Neural cell (in vitro differentiated cells): ENCODE data around the gene STARD13. TPM values are rescaled to one million over a fixed set of nuclear protein-coding genes. Genes with fewer than 3 reads are reported as not detected.

Experiments
- H2AFZ ChIP-seq: fragments of 200-600, 300-800 bp; sonication (generic), shearing (Covaris generic); 2 replicates; pipeline ENCODE4 v1.6.0; 2014; ENCODE audit warnings: low read depth, mild to moderate bottlenecking, antibody characterized with exemption, low read length, moderate library complexity
- H3F3A ChIP-seq: fragments of 200-600 bp; shearing (Covaris generic); 2 replicates; pipeline ENCODE4 v1.6.1; 2016; ENCODE audit warnings: mild to moderate bottlenecking, moderate library complexity, mixed read lengths, antibody characterized with exemption, low read length; ENCODE audit not compliant: insufficient read depth, poor library complexity, severe bottlenecking
- H3K27ac ChIP-seq: fragments of 200-600, 300-800 bp; sonication (generic), shearing (Covaris generic); 2 replicates; pipeline ENCODE4 v1.5.1; 2014; ENCODE audit warnings: mild to moderate bottlenecking, low read length, moderate library complexity
- H3K27me3 ChIP-seq: fragments of 300-800, 200-600 bp; sonication (generic), shearing (Covaris generic); 2 replicates; pipeline ENCODE4 v1.6.0; 2014; ENCODE audit warnings: mild to moderate bottlenecking, low read depth, low read length, moderate library complexity; ENCODE audit not compliant: insufficient read depth
- H3K36me3 ChIP-seq: fragments of 300-800, 200-600 bp; sonication (generic), shearing (Covaris generic); 2 replicates; pipeline ENCODE4 v1.5.1; 2014; ENCODE audit warnings: mild to moderate bottlenecking, antibody characterized with exemption, low read length, moderate library complexity; ENCODE audit not compliant: insufficient read depth
- H3K4me2 ChIP-seq: fragments of 300-800, 200-600 bp; sonication (generic), shearing (Covaris generic); 2 replicates; pipeline ENCODE4 v1.6.0; 2014; ENCODE audit warnings: mild to moderate bottlenecking, low read length
- H3K4me3 ChIP-seq: fragments of 300-800, 200-600 bp; sonication (generic), shearing (Covaris generic); 2 replicates; pipeline ENCODE4 v1.5.1; 2014; ENCODE audit warnings: mild to moderate bottlenecking, low read length, moderate library complexity
- H3K79me2 ChIP-seq: fragments of 200-600 bp; shearing (Covaris generic); replicated peaks from 2 replicates; pipeline ENCODE4 v1.6.0; 2014; ENCODE audit warnings: mild to moderate bottlenecking, low read length, moderate library complexity; ENCODE audit not compliant: insufficient read depth
- H3K9ac ChIP-seq: fragments of 300-800, 200-600 bp; sonication (generic), shearing (Covaris generic); 2 replicates; pipeline ENCODE4 v1.6.1; 2016; ENCODE audit warnings: mild to moderate bottlenecking, low read length, mixed read lengths
- H3K9me2 ChIP-seq: fragments of 200-600 bp; shearing (Covaris generic); 2 replicates; pipeline ENCODE4 v1.6.1; 2016; ENCODE audit warnings: mild to moderate bottlenecking, low read length, mixed read lengths; ENCODE audit not compliant: insufficient read depth
- H3K9me3 ChIP-seq: fragments of 200-600, 300-800 bp; sonication (generic), shearing (Covaris generic); 2 replicates; pipeline ENCODE4 v1.6.1; 2016; ENCODE audit warnings: mild to moderate bottlenecking, mixed run types, low read length, moderate library complexity, mixed read lengths
- H4K20me1 ChIP-seq: fragments of 200-600 bp; shearing (Covaris generic); 2 replicates; pipeline ENCODE4 v1.6.1; 2016; ENCODE audit warnings: mild to moderate bottlenecking, mixed run types; ENCODE audit not compliant: insufficient read depth
- EP300 ChIP-seq: fragments of 450-650 bp; conservative IDR thresholded peaks from 2 replicates; pipeline ENCODE4 v1.6.1; 2014; ENCODE audit warnings: antibody characterized with exemption, mild to moderate bottlenecking, moderate library complexity; ENCODE audit not compliant: poor library complexity, severe bottlenecking
- EZH2 ChIP-seq: fragments of 200-600, 300-800 bp; shearing (Covaris generic), sonication (generic); IDR thresholded peaks from 2 replicates; pipeline ENCODE4 v1.6.1; 2014; ENCODE audit warnings: antibody characterized with exemption, low read length, borderline replicate concordance, mild to moderate bottlenecking; ENCODE audit not compliant: insufficient read depth, poor library complexity, severe bottlenecking
- MXI1 ChIP-seq: fragments of 450-650 bp; conservative IDR thresholded peaks from 2 replicates; pipeline ENCODE4 v1.6.1; 2014; ENCODE audit warnings: antibody characterized with exemption, mild to moderate bottlenecking; ENCODE audit not compliant: poor library complexity, severe bottlenecking
- POLR2AphosphoS5 ChIP-seq: IDR thresholded peaks from 2 replicates; pipeline ENCODE4 v1.6.1; 2012
- RAD21 ChIP-seq: fragments of 450-650 bp; conservative IDR thresholded peaks from 2 replicates; pipeline ENCODE4 v1.6.1; 2014; ENCODE audit warnings: antibody characterized with exemption, mild to moderate bottlenecking, moderate library complexity
- REST ChIP-seq: IDR thresholded peaks from 2 replicates; pipeline ENCODE4 v1.6.1; 2012; ENCODE audit warnings: borderline replicate concordance
- SMC3 ChIP-seq: fragments of 450-650 bp; conservative IDR thresholded peaks from 2 replicates; pipeline ENCODE4 v1.6.1; 2014; ENCODE audit warnings: antibody characterized with exemption, mild to moderate bottlenecking, moderate library complexity; ENCODE audit not compliant: poor library complexity
- TAF1 ChIP-seq: IDR thresholded peaks from 2 replicates; pipeline ENCODE4 v1.6.1; 2012; ENCODE audit warnings: low read depth
- polyA plus RNA-seq: library from polyadenylated mRNA; depleted of rRNA; stranded (reverse); fragments of >200 nt; gene quantifications from 2 replicates; pipeline ENCODE4 v1.2.3, GENCODE V29; 2014
- TF ChIP-seq, protein P1 (sequence below): fragments of 450-650 bp; IDR thresholded peaks from 2 replicates; pipeline ENCODE4 v1.5.1; 2014; ENCODE audit warnings: antibody characterized with exemption, mild to moderate bottlenecking, moderate library complexity; ENCODE audit not compliant: poor library complexity, severe bottlenecking

Gene STARD13
- polyA plus RNA-seq, 1 donor from 2014 or later: 0.05 TPM

DNA sequence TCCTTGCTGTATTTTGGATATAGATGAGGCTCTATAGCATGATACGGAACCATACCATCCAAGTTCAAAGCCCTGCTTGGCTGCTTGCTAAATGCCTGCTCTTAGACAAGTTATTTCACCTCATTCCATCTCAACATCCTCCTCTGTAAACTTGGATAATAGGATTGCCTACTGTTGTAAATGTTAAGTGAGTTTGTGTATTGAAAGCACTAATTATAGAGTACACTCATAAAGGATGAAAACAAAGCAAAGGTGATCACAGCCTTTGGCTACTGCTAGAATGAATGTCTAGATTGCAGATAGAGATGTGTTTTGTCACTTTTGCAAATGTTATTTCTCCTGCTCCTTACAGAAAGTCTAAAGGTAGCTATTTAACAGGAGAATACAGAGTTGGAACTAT lies 34.3 kb upstream of the STARD13 start:
- no peaks in the 10 kb centered on the region for H3K9me3 ChIP-seq
- H3K36me3 ChIP-seq: no peaks in the 10 kb centered on the region
- H3K79me2 ChIP-seq: no peaks in the 10 kb centered on the region
- H4K20me1 ChIP-seq: no peaks in the 10 kb centered on the region
- no peaks in the 10 kb centered on the region for H3K9me2 ChIP-seq
- no peaks in the 10 kb centered on the region for H3K27me3 ChIP-seq
- H3K27ac ChIP-seq: no peak overlapping the region
- H2AFZ ChIP-seq: no peak overlapping the region
- no peak for TF ChIP-seq REST
- TF ChIP-seq EZH2: no peak
- no peak for TF ChIP-seq SMC3
- no peak for TF ChIP-seq POLR2AphosphoS5
- no peak for TF ChIP-seq RAD21
- TF ChIP-seq TAF1: no peak
- TF ChIP-seq EP300: no peak
- TF ChIP-seq, protein P1, sequence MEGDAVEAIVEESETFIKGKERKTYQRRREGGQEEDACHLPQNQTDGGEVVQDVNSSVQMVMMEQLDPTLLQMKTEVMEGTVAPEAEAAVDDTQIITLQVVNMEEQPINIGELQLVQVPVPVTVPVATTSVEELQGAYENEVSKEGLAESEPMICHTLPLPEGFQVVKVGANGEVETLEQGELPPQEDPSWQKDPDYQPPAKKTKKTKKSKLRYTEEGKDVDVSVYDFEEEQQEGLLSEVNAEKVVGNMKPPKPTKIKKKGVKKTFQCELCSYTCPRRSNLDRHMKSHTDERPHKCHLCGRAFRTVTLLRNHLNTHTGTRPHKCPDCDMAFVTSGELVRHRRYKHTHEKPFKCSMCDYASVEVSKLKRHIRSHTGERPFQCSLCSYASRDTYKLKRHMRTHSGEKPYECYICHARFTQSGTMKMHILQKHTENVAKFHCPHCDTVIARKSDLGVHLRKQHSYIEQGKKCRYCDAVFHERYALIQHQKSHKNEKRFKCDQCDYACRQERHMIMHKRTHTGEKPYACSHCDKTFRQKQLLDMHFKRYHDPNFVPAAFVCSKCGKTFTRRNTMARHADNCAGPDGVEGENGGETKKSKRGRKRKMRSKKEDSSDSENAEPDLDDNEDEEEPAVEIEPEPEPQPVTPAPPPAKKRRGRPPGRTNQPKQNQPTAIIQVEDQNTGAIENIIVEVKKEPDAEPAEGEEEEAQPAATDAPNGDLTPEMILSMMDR: no peak
- TF ChIP-seq MXI1: no peak
- no peak overlapping the region for H3K9ac ChIP-seq
- no peak overlapping the region for H3K4me3 ChIP-seq
- no peaks in the 10 kb centered on the region for H3F3A ChIP-seq
- no peak overlapping the region for H3K4me2 ChIP-seq

- Histone ChIP-seq H3K27me3 (no peaks in the 10 kb centered on the region), H4K20me1 (no peaks in the 10 kb centered on the region), H3K4me2 (no peak overlapping the region), H2AFZ (no peak overlapping the region), H3K9me2 (no peaks in the 10 kb centered on the region), H3F3A (no peaks in the 10 kb centered on the region), H3K79me2 (no peaks in the 10 kb centered on the region), H3K9ac (no peak overlapping the region), H3K27ac (no peak overlapping the region), H3K9me3 (no peaks in the 10 kb centered on the region), H3K36me3 (no peaks in the 10 kb centered on the region), H3K4me3 (no peak overlapping the region)
- TF ChIP-seq TAF1 (no peak), REST (no peak), SMC3 (no peak), POLR2AphosphoS5 (no peak), RAD21 (no peak), EZH2 (no peak), EP300 (no peak), MXI1 (no peak)
- TF ChIP-seq, protein P1: no peak
These were observed 33.2 kb upstream of the STARD13 start for GRCh38 chr13:33318744-33319143.
